GM15510 (cell line): ENCODE data around the gene SORD.

Source experiments
- POLR2A ChIP-seq: IDR thresholded peaks from 3 replicates; pipeline ENCODE4 v1.6.1; 2011; ENCODE audit warnings: borderline replicate concordance; ENCODE audit not compliant: insufficient read length; ENCODE audit errors: extremely low read depth

Gene SORD

GRCh38 chr15:45088801-45089711, 66.1 kb downstream of the SORD start:
- TF ChIP-seq POLR2A: no peak

- TF ChIP-seq POLR2A: no peak
Measured at GRCh38 chr15:45089712-45090373, 66.8 kb downstream of the SORD start.

- TF ChIP-seq POLR2A: no peak
Measured at GRCh38 chr15:45091161-45091560, 68.2 kb downstream of the SORD start.

- no peak for TF ChIP-seq POLR2A
Measured at GRCh38 chr15:45091576-45091975, 68.6 kb downstream of the SORD start.

GRCh38 chr15:45093013-45093412, 70.0 kb downstream of the SORD start:
- TF ChIP-seq POLR2A: no peak

GRCh38 chr15:45093622-45094357, 70.8 kb downstream of the SORD start:
- TF ChIP-seq POLR2A: no peak

- TF ChIP-seq POLR2A: no peak
Measured at GRCh38 chr15:45094358-45094730, 71.3 kb downstream of the SORD start.

GRCh38 chr15:45095661-45096060, 72.7 kb downstream of the SORD start:
- TF ChIP-seq POLR2A: no peak

GRCh38 chr15:45097466-45097865, 74.5 kb downstream of the SORD start:
- no peak for TF ChIP-seq POLR2A

GRCh38 chr15:45099549-45100165, 76.7 kb downstream of the SORD start:
- TF ChIP-seq POLR2A: no peak

GRCh38 chr15:45100884-45101625, 78.1 kb downstream of the SORD start:
- TF ChIP-seq POLR2A: no peak

- no peak for TF ChIP-seq POLR2A
Measured at GRCh38 chr15:45101749-45102148, 78.8 kb downstream of the SORD start.

GRCh38 chr15:45102226-45102625, 79.2 kb downstream of the SORD start:
- no peak for TF ChIP-seq POLR2A

GRCh38 chr15:45105586-45105985, 82.6 kb downstream of the SORD start:
- TF ChIP-seq POLR2A: no peak
